Natural killer cell (primary cell): ENCODE data around the gene ZCCHC17. TPM values are rescaled to one million over a fixed set of nuclear protein-coding genes. Genes with fewer than 3 reads are reported as not detected.

ENCODE experiments used
- ATAC-seq, 3 donors: fragments of 150-1000 bp in 2 of 3; fragments of 200-7000 bp in 1 of 3; cut with Tn5 transposase; 1 replicate in 1 of 3; 2 replicates in 2 of 3; pipeline ENCODE4 v1.10.0; 2021; ENCODE audit warnings: mild to moderate bottlenecking in 2 of 3, moderate library complexity in 2 of 3
- DNase-seq, 2 donors: peaks; one replicate each; pipeline versions ENCODE4 v3.0.0 to v3.0.0-alpha.2; 2013 to 2021; ENCODE audit warnings: mixed read lengths in 1 of 2
- H3K27ac ChIP-seq: one replicate; pipeline ENCODE4 v1.5.1; 2013; ENCODE audit warnings: mild to moderate bottlenecking, low read length
- H3K27me3 ChIP-seq: one replicate; pipeline ENCODE4 v1.6.1; 2013; ENCODE audit warnings: low read length; ENCODE audit not compliant: control insufficient read depth, insufficient read depth
- H3K36me3 ChIP-seq: one replicate; pipeline ENCODE4 v1.6.1; 2013; ENCODE audit warnings: low read length; ENCODE audit not compliant: control insufficient read depth, insufficient read depth
- H3K4me1 ChIP-seq: one replicate; pipeline ENCODE4 v1.6.1; 2013; ENCODE audit warnings: low read length; ENCODE audit not compliant: control insufficient read depth, insufficient read depth
- H3K4me3 ChIP-seq: one replicate; pipeline ENCODE4 v1.5.1; 2013; ENCODE audit warnings: low read length
- H3K9me3 ChIP-seq: one replicate; pipeline ENCODE4 v1.6.1; 2013; ENCODE audit warnings: low read length; ENCODE audit not compliant: control insufficient read depth, insufficient read depth
- H3K27ac Mint-ChIP-seq, 2 donors: one replicate each; pipeline ENCODE4 v1.8.0; 2022; ENCODE audit warnings: mild to moderate bottlenecking in 2 of 2, mixed read lengths in 2 of 2, moderate library complexity in 1 of 2
- H3K27me3 Mint-ChIP-seq, 2 donors: one replicate each; pipeline ENCODE4 v1.8.0; 2022; ENCODE audit warnings: low read depth in 2 of 2, mixed read lengths in 2 of 2
- H3K36me3 Mint-ChIP-seq: one replicate; pipeline ENCODE4 v1.8.0; 2022; ENCODE audit warnings: mixed read lengths
- H3K4me1 Mint-ChIP-seq, 2 donors: one replicate each; pipeline ENCODE4 v1.8.0; 2022; ENCODE audit warnings: mixed read lengths in 2 of 2
- H3K4me3 Mint-ChIP-seq: one replicate; pipeline ENCODE4 v1.8.0; 2022; ENCODE audit warnings: mild to moderate bottlenecking, moderate library complexity, mixed read lengths
- H3K9me3 Mint-ChIP-seq, 2 donors: one replicate each; pipeline ENCODE4 v1.8.0; 2022; ENCODE audit warnings: mixed read lengths in 2 of 2
- CTCF ChIP-seq: fragments of 200-600 bp; IDR thresholded peaks from one replicate; pipeline ENCODE4 v1.8.0; 2022; ENCODE audit warnings: antibody characterized with exemption
- WGBS: methylation state at CpG from one replicate; pipeline ENCODE4 v1.1.7; 2013; ENCODE audit warnings: missing lambda C conversion rate; ENCODE audit not compliant: insufficient coverage; 5-methylcytosine and 5-hydroxymethylcytosine counted together
- intact Hi-C: fragments of 100-400 bp; cut with micrococcal nuclease; formaldehyde crosslinking; loops from one replicate; pipeline ENCODE4 v1.14.2; 2022
- total RNA-seq, 4 donors: library from RNA; stranded (reverse); fragments of 120-200 nt in 1 of 4; gene quantifications; one replicate each; pipeline versions ENCODE4 v1.2.3 to v1.2.4, GENCODE V29; 2013 to 2022

Gene ZCCHC17
- total RNA-seq, 3 donors from 2014 or later (not counting 1 experiment from before 2014, with no cell fraction given): 24.1 to 31.1 (median 27.8) TPM

- H3K27me3 Mint-ChIP-seq: no peaks in the 10 kb centered on the region
- Histone ChIP-seq H3K27me3 (no peaks in the 10 kb centered on the region), H3K4me3 (no peak overlapping the region), H3K36me3 (peaks cover 33% of the 10 kb centered on the region), H3K4me1 (no peaks in the 10 kb centered on the region), H3K9me3 (no peaks in the 10 kb centered on the region), H3K27ac (no peak overlapping the region)
- no peaks in the 10 kb centered on the region for H3K9me3 Mint-ChIP-seq
- no peak for DNase-seq
- H3K36me3 Mint-ChIP-seq: peaks cover 12% of the 10 kb centered on the region
- no peaks in the 10 kb centered on the region for H3K4me1 Mint-ChIP-seq
- WGBS: 97% methylated on average over 3 of the region's 3 CpGs
- ATAC-seq: no peak
- no peak for TF ChIP-seq CTCF
- H3K27ac Mint-ChIP-seq: no peak overlapping the region
- H3K4me3 Mint-ChIP-seq: no peak overlapping the region
- intact Hi-C loops: no loop called here
These were observed 67.9 kb downstream of the ZCCHC17 start for GRCh38 chr1:31364561-31365250.

- no peaks in the 10 kb centered on the region for H3K4me1 ChIP-seq
- H3K36me3 ChIP-seq: peaks cover 26% of the 10 kb centered on the region
- peaks cover 12% of the 10 kb centered on the region for H3K36me3 Mint-ChIP-seq
- H3K27ac Mint-ChIP-seq: no peak overlapping the region
- ATAC-seq (no peak), DNase-seq (no peak)
- H3K9me3 Mint-ChIP-seq: no peaks in the 10 kb centered on the region
- H3K4me1 Mint-ChIP-seq: peaks cover 0 to under 1% of the 10 kb centered on the region in 2 donors
- WGBS: 85% methylated on average over 2 of the region's 2 CpGs
- intact Hi-C loops: no loop called here
- H3K4me3 Mint-ChIP-seq: no peak overlapping the region
- H3K27me3 Mint-ChIP-seq: no peaks in the 10 kb centered on the region
- no peaks in the 10 kb centered on the region for H3K27me3 ChIP-seq
- no peak overlapping the region for H3K4me3 ChIP-seq
- TF ChIP-seq CTCF: no peak
- no peaks in the 10 kb centered on the region for H3K9me3 ChIP-seq
- H3K27ac ChIP-seq: no peak overlapping the region
These were observed 70.0 kb downstream of the ZCCHC17 start for GRCh38 chr1:31366796-31367195.

GRCh38 chr1:31368611-31369107, 71.8 kb downstream of the ZCCHC17 start:
- Histone ChIP-seq H3K27ac (no peak overlapping the region), H3K27me3 (no peaks in the 10 kb centered on the region), H3K4me3 (no peak overlapping the region), H3K4me1 (peaks cover 13% of the 10 kb centered on the region), H3K36me3 (peaks cover 24% of the 10 kb centered on the region), H3K9me3 (no peaks in the 10 kb centered on the region)
- TF ChIP-seq CTCF: no peak
- no peaks in the 10 kb centered on the region for H3K9me3 Mint-ChIP-seq
- ATAC-seq: no peak
- H3K4me1 Mint-ChIP-seq: peaks cover 18 to 19% of the 10 kb centered on the region in 2 donors
- no peak overlapping the region for H3K4me3 Mint-ChIP-seq
- 94% methylated on average over 3 of the region's 3 CpGs for WGBS
- DNase-seq: no peak
- peaks cover 12% of the 10 kb centered on the region for H3K36me3 Mint-ChIP-seq
- intact Hi-C loops: no loop called here
- H3K27me3 Mint-ChIP-seq: no peaks in the 10 kb centered on the region
- H3K27ac Mint-ChIP-seq: no peak overlapping the region

- Mint-ChIP-seq H3K4me3 (no peak overlapping the region), H3K9me3 (no peaks in the 10 kb centered on the region), H3K36me3 (peaks cover 8% of the 10 kb centered on the region), H3K27ac (no peak overlapping the region), H3K27me3 (no peaks in the 10 kb centered on the region), H3K4me1 (peaks cover 23 to 26% of the 10 kb centered on the region in 2 donors)
- DNase-seq: no peak
- H3K27me3 ChIP-seq: no peaks in the 10 kb centered on the region
- no peak overlapping the region for H3K27ac ChIP-seq
- no peak for ATAC-seq
- intact Hi-C loops: no loop called here
- no peaks in the 10 kb centered on the region for H3K9me3 ChIP-seq
- H3K4me1 ChIP-seq: peaks cover 16% of the 10 kb centered on the region
- H3K36me3 ChIP-seq: peaks cover 12% of the 10 kb centered on the region
- whole genome bisulfite sequencing: 71% methylated on average over 1 of the region's 2 CpGs
- no peak for TF ChIP-seq CTCF
- no peak overlapping the region for H3K4me3 ChIP-seq
These were observed 73.2 kb downstream of the ZCCHC17 start for GRCh38 chr1:31370021-31370420.
